ENCODE measurements around the gene ARHGAP4. TPM values are rescaled to one million over a fixed set of nuclear protein-coding genes. Genes with fewer than 3 reads are reported as not detected.

ARHGAP4 gene
- total RNA-seq, 1 donor from 2014 or later: 3.1 TPM

DNA sequence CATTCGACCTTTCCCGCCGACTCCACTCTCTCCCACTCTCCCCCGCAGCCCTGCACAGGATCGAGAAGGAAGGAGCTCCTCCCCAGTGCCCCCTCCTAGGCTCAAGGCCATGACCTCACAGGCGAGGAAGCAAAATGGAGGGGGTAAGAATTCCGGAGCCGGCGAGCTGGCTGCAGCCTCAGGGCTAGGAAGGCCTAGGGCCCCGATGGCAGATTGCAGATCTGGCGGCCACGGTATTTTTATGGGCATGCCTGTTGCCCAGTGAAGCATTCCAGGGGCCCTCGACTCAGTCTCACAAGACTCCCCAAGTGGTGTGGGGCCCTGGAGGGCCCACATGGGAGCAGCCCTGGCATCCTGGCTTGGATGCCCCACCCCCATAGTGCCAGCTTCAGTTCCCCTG is 39.1 kb downstream of the ARHGAP4 start:
- Mint-ChIP-seq H3K27me3 (ENCODE audit: low read depth) (peaks cover 5% of the 10 kb centered on the region), H3K9me3 (ENCODE audit: low read depth) (no peaks in the 10 kb centered on the region), H3K4me3 (ENCODE audit: unreplicated experiment) (no peak overlapping the region), H3K27ac (ENCODE audit: unreplicated experiment) (no peak overlapping the region), H3K4me1 (ENCODE audit: low read depth) (no peaks in the 10 kb centered on the region), H3K36me3 (ENCODE audit: low read depth) (no peaks in the 10 kb centered on the region)
- TF ChIP-seq, protein P1, sequence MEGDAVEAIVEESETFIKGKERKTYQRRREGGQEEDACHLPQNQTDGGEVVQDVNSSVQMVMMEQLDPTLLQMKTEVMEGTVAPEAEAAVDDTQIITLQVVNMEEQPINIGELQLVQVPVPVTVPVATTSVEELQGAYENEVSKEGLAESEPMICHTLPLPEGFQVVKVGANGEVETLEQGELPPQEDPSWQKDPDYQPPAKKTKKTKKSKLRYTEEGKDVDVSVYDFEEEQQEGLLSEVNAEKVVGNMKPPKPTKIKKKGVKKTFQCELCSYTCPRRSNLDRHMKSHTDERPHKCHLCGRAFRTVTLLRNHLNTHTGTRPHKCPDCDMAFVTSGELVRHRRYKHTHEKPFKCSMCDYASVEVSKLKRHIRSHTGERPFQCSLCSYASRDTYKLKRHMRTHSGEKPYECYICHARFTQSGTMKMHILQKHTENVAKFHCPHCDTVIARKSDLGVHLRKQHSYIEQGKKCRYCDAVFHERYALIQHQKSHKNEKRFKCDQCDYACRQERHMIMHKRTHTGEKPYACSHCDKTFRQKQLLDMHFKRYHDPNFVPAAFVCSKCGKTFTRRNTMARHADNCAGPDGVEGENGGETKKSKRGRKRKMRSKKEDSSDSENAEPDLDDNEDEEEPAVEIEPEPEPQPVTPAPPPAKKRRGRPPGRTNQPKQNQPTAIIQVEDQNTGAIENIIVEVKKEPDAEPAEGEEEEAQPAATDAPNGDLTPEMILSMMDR (IDR thresholded peaks at IDR 0.05): no peak
- peak; percentile 65 for DNase-seq (ENCODE audit: low spot score)

DNA sequence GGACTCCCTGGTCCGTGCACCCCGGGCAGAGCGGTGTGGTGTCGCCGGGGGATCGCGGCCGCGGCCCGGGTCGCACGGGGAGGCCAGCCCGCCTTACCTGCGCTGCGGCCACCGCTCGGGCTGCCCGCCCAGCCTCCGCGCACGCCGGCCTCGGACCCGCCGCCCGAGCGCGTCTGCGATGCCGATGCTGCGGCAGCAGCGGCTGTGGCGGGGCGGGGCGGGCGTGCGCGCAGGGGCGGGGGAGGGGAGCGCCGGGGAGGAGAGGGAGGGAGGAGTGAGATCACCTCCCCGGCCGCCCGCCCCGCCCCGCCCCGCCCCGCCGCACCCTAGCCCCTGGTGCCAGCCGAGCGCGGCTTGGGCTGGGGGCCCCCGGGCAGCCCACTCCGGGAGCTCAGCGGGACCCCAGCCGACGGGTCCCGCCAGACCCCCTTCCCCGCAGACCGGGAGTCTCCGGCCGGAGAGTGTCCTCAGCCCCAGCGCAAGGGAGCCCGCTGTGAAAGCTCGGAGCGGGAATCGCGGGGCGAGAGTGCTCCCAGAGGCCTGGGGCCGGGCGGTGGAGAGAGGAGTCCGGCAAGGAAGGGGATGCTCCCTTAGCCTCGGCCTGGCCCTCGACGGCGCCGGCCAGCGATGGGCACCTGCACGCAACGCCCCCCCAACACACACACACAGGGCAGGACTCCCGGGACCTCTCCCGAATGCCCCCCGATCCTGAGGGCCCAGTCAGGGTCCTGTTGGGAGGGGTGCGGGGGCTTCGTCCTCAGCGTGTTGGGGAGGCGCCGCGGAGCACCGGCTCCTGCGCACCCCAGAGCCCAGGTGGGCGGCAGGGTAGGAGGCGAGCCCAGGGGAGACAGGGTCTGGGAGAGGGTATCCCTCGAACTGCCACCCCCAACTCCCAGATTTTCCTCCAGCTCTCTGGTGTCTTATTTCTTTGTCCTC is 39.8 kb downstream of the ARHGAP4 start, which contains the start of gene L1CAM:
L1CAM (minus strand) TSS at position 206 of the 936 bp plus-strand sequence. CDS start 10,337 bp downstream, outside the sequence.
- H3K36me3 Mint-ChIP-seq (ENCODE audit: low read depth): no peaks in the 10 kb centered on the region
- H3K27me3 Mint-ChIP-seq (ENCODE audit: low read depth): peaks cover 5% of the 10 kb centered on the region
- H3K27ac Mint-ChIP-seq (ENCODE audit: unreplicated experiment): no peak within 1 kb of the TSS
- H3K4me1 Mint-ChIP-seq (ENCODE audit: low read depth): no peaks in the 10 kb centered on the region
- TF ChIP-seq, protein P1 (IDR thresholded peaks at IDR 0.05): no peak
- H3K4me3 Mint-ChIP-seq (ENCODE audit: unreplicated experiment): peak within 1 kb of the TSS; percentile 12
- peak; percentile 82 for DNase-seq (ENCODE audit: low spot score)
- no peaks in the 10 kb centered on the region for H3K9me3 Mint-ChIP-seq (ENCODE audit: low read depth)

DNA sequence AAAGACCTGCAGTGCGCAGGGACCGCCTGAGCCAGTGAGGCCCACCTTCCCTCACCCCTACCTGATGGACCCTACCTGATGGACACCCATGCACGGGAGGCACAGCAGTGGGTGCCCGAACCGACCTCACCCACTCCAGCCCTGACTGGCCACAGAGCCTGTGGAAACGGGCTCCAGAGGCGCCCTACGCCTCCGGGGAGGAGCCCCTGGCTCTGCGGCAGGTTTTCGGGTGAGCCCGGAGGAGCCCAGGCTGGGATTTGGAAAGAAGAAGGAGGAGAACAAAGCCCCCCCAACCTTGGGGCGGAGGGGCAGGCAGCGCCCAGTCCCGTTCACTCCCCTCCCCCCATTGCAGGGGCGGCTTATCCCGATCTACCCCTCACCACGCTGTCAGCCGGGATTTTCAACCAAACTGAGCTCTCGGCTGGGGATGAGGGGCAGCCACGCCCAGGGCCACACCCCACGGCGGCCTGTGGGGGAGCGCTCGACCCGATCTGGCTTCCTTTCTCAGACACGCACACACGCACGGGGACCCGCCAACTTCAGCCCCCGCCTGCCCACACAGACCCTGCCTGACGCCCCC is 40.8 kb downstream of the ARHGAP4 start:
- Mint-ChIP-seq H3K4me1 (ENCODE audit: low read depth) (no peaks in the 10 kb centered on the region), H3K9me3 (ENCODE audit: low read depth) (no peaks in the 10 kb centered on the region), H3K27ac (ENCODE audit: unreplicated experiment) (no peak overlapping the region), H3K4me3 (ENCODE audit: unreplicated experiment) (peak overlapping the region; percentile 12), H3K27me3 (ENCODE audit: low read depth) (peaks cover 5% of the 10 kb centered on the region), H3K36me3 (ENCODE audit: low read depth) (no peaks in the 10 kb centered on the region)
- peak; percentile 73 for DNase-seq (ENCODE audit: low spot score)
- TF ChIP-seq, protein P1 (IDR thresholded peaks at IDR 0.05): no peak

DNA sequence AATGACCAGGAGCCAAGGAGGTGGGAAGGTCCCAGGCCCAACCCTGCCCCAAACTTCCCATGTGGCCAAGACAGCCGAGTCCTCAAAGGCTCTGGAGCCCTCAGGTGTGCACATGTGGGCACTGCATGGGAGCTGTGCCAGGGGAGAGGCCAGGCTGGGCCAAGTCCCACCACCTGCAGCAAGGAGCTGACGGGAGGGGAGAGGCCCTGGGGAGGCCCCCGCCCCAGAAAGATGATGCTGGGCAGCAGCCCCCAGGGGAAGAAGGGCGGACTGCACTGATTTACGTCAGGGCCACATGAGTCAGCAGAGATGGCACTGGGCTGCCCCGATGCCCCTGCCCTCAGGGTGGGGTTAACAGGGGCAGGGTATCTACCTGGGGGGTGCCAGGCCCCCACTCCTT is 41.5 kb downstream of the ARHGAP4 start:
- H3K27me3 Mint-ChIP-seq (ENCODE audit: low read depth): peaks cover 5% of the 10 kb centered on the region
- H3K9me3 Mint-ChIP-seq (ENCODE audit: low read depth): no peaks in the 10 kb centered on the region
- H3K27ac Mint-ChIP-seq (ENCODE audit: unreplicated experiment): no peak overlapping the region
- DNase-seq (ENCODE audit: low spot score): peak; percentile 77
- no peaks in the 10 kb centered on the region for H3K36me3 Mint-ChIP-seq (ENCODE audit: low read depth)
- no peaks in the 10 kb centered on the region for H3K4me1 Mint-ChIP-seq (ENCODE audit: low read depth)
- TF ChIP-seq, protein P1 (IDR thresholded peaks at IDR 0.05): no peak
- no peak overlapping the region for H3K4me3 Mint-ChIP-seq (ENCODE audit: unreplicated experiment)

DNA sequence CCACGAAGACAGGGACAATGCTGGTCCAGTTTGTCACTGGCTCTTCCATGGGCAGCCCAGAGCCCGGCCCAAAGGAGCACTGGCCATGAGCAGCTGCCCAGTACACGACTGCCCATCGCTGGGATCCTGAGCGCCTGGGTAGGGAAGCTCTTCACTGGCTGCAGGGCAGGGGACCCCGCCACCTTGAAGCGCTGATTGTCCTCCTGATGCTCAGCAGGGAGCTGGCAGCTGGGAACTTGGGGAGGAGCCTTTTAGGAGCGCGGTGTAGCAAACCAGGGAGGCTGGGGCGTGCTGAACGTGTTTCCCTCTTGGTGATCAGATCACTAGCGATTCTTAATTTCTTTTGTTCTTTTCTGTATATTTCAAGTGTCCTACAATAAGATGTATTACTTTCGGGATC is 41.9 kb downstream of the ARHGAP4 start:
- H3K36me3 Mint-ChIP-seq (ENCODE audit: low read depth): no peaks in the 10 kb centered on the region
- no peaks in the 10 kb centered on the region for H3K4me1 Mint-ChIP-seq (ENCODE audit: low read depth)
- DNase-seq (ENCODE audit: low spot score): peak; percentile 87
- peaks cover 5% of the 10 kb centered on the region for H3K27me3 Mint-ChIP-seq (ENCODE audit: low read depth)
- no peak overlapping the region for H3K4me3 Mint-ChIP-seq (ENCODE audit: unreplicated experiment)
- TF ChIP-seq, protein P1 (IDR thresholded peaks at IDR 0.05): no peak
- H3K9me3 Mint-ChIP-seq (ENCODE audit: low read depth): no peaks in the 10 kb centered on the region
- H3K27ac Mint-ChIP-seq (ENCODE audit: unreplicated experiment): no peak overlapping the region

Measured in chondrocyte (in vitro differentiated cells).